Adrenal gland (tissue), 12 donors: ENCODE results near the gene GNAL. TPM values are rescaled to one million over a fixed set of nuclear protein-coding genes. Genes with fewer than 3 reads are reported as not detected.

Source experiments
- DNase-seq, 7 donors: peaks; one replicate each; pipeline ENCODE4 v3.0.0-alpha.2; 2019 to 2020
- H3K27ac ChIP-seq, 5 donors: fragments of 200-600 bp; sonication (generic) in 4 of 5; 1 replicate in 3 of 5; 2 replicates in 2 of 5; pipeline versions ENCODE4 v1.5.1 to v1.8.0; 2016 to 2020; ENCODE audit warnings: mild to moderate bottlenecking in 1 of 5
- H3K27me3 ChIP-seq: fragments of 200-600 bp; 2 replicates; pipeline ENCODE4 v1.8.0; 2021
- H3K36me3 ChIP-seq, 2 donors: fragments of 200-600 bp; replicated peaks in 1 of 2; 1 replicate in 1 of 2; 2 replicates in 1 of 2; pipeline versions ENCODE4 v1.5.1 to v1.8.0; 2018 to 2022
- H3K4me1 ChIP-seq, 2 donors: fragments of 200-600 bp; replicated peaks in 1 of 2; 1 replicate in 1 of 2; 2 replicates in 1 of 2; pipeline versions ENCODE4 v1.5.1 to v1.8.0; 2018 to 2021
- H3K4me3 ChIP-seq, 4 donors: fragments of 200-600 bp; sonication (generic) in 3 of 4; one replicate each; pipeline ENCODE4 v1.5.1; 2016 to 2018
- H3K9me3 ChIP-seq, 3 donors: fragments of 200-600 bp; sonication (generic) in 1 of 3; replicated peaks in 1 of 3; 1 replicate in 2 of 3; 2 replicates in 1 of 3; pipeline versions ENCODE4 v1.5.1 to v1.8.0; 2016 to 2021
- POLR2A ChIP-seq, 2 donors: fragments of 450-650 bp; IDR thresholded peaks; one replicate each; pipeline ENCODE4 v1.6.1; 2017; ENCODE audit warnings: antibody characterized with exemption in 2 of 2, mild to moderate bottlenecking in 2 of 2, moderate library complexity in 1 of 2
- WGBS, 4 donors: extraction: QIAGEN DNeasy Blood & Tissue Kit in 2 of 4; methylation state at CpG; one replicate each; pipeline versions ENCODE4 v1.1.5 to v1.1.7; 2013 to 2017; 5-methylcytosine and 5-hydroxymethylcytosine counted together
- intact Hi-C, 2 donors: fragments of 100-400 bp; cut with DNase I; formaldehyde crosslinking; loops; one replicate each; pipeline versions ENCODE4 v1.14.1 to v1.15.0; 2022 to 2023
- polyA plus RNA-seq, 3 donors: library from polyadenylated mRNA; stranded (reverse); fragments of 200-250 nt in 2 of 3; fragments of 350-450 nt in 1 of 3; fragmentation: Illumina TruSeq in 1 of 3; extraction: RNeasy Lipid Tissue Mini Kit (QIAGEN cat#74804) in 1 of 3; gene quantifications; one replicate each; pipeline ENCODE4 v1.2.3, GENCODE V29; 2013 to 2014
- total RNA-seq, 9 donors: library from RNA; depleted of rRNA in 4 of 9; stranded (reverse); fragments of >200 nt in 4 of 9; fragments of 120-200 nt in 1 of 9; fragmentation: NEBNext Ultra II Directional in 1 of 9; extraction: Animal tissue kit (Norgen Biotek cat#: 25700) in 1 of 9; gene quantifications; one replicate each; pipeline versions ENCODE4 v1.1.0 to v1.2.4, GENCODE V29; 2013 to 2023
- TF ChIP-seq, protein P1 (sequence below), 6 experiments: fragments of 450-650 bp in 4 of 6; fragments of 200-600 bp in 2 of 6; sonication (generic) in 1 of 6; IDR thresholded peaks; 1 replicate in 5 of 6; 2 replicates in 1 of 6; pipeline versions ENCODE4 v1.5.1 to v1.8.0; 2016 to 2021; ENCODE audit warnings: antibody characterized with exemption in 6 of 6, mild to moderate bottlenecking in 2 of 6, moderate library complexity in 1 of 6
- donor health status: healthy with polysubstance abuse.
- donor health status: Bipolar disorder and iron deficiency.
- donor health status: DM: yes; HTN: yes; CAD: no.
- donor health status: DM: no; HTN: no; CAD: no.
- donor health status: DM: no; HTN: no; CAD: no.
- donor health status: DM: yes; HTN: yes; CAD: no.

GNAL gene
- total and polyA plus RNA-seq, 12 donors: 0.48 to 7.0 (median 2.3) TPM

DNA sequence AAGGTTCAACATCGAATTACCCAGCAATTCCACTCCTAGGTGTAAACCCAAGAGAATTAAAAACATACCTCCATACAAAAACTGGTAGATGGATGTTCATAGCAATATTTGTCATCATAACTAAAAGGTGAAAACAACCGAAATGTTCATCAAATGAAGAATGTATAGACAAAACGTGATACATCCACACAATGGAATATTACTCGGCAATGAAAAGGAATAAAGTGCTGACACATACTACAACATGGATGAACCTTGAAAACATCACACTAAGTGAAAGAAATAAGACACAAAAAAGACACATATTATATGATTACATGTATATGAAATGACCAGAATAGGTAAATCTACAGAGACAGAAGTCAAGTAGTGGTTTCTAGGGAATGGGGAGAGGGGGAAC, 141.5 kb downstream of the GNAL start:
- Histone ChIP-seq H3K9me3 (no peaks in the 10 kb centered on the region), H3K27ac (no peak overlapping the region), H3K4me3 (no peak overlapping the region), H3K27me3 (no peaks in the 10 kb centered on the region), H3K36me3 (no peaks in the 10 kb centered on the region), H3K4me1 (no peaks in the 10 kb centered on the region)
- TF ChIP-seq, protein P1, sequence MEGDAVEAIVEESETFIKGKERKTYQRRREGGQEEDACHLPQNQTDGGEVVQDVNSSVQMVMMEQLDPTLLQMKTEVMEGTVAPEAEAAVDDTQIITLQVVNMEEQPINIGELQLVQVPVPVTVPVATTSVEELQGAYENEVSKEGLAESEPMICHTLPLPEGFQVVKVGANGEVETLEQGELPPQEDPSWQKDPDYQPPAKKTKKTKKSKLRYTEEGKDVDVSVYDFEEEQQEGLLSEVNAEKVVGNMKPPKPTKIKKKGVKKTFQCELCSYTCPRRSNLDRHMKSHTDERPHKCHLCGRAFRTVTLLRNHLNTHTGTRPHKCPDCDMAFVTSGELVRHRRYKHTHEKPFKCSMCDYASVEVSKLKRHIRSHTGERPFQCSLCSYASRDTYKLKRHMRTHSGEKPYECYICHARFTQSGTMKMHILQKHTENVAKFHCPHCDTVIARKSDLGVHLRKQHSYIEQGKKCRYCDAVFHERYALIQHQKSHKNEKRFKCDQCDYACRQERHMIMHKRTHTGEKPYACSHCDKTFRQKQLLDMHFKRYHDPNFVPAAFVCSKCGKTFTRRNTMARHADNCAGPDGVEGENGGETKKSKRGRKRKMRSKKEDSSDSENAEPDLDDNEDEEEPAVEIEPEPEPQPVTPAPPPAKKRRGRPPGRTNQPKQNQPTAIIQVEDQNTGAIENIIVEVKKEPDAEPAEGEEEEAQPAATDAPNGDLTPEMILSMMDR (IDR thresholded peaks at IDR 0.05): no peak
- TF ChIP-seq POLR2A (IDR thresholded peaks at IDR 0.05): no peak
- intact Hi-C loops: no loop called here
- 86 to 97% (median 94%) methylated on average over 4 of the region's 4 CpGs for WGBS, 4 donors
- DNase-seq: no peak

DNA sequence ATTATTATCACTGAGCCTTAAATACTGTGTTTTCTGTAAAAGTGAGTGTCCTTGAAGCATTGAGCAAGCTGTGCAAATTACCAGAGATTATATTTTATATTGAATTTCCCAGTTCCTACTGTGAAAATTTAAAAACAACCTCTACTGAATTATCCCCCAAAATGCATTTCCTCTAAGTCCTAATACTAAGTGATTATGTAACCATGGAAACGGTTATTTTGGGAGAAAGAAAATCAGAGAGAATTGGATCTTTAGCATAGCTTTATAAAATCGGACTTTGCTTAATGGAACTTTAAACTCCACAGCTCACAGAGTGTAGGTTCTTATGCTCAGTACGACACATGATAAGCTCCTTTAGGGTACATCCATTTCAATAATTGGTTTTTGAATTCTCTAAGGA, 142.9 kb downstream of the GNAL start:
- no peak overlapping the region for H3K27ac ChIP-seq
- WGBS, 4 donors: 76 to 86% (median 83%) methylated on average over 3 of the region's 3 CpGs
- intact Hi-C loops: no loop called here
- H3K36me3 ChIP-seq: no peaks in the 10 kb centered on the region
- H3K4me1 ChIP-seq: no peaks in the 10 kb centered on the region
- no peaks in the 10 kb centered on the region for H3K27me3 ChIP-seq
- no peaks in the 10 kb centered on the region for H3K9me3 ChIP-seq
- DNase-seq: no peak
- no peak for TF ChIP-seq POLR2A (IDR thresholded peaks at IDR 0.05)
- TF ChIP-seq, protein P1 (IDR thresholded peaks at IDR 0.05): no peak
- no peak overlapping the region for H3K4me3 ChIP-seq

DNA sequence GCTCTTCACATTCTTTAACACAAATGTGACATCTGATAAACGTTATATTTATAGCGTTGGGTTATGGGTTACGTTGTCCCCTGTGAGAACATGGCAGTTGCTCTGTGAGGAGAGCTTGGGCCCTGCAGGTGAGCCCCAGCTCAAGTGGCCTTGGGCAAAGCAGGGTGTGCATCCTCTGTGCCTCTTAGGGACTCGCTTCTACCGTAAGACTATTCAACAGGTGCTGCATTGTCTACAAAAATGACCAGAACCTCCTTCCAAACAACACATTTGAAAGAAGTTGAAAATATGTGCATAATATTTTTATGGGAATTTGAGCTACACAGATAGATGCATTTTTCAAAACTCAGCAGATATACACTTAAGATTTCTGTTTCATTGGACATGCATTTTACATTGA, 145.7 kb downstream of the GNAL start:
- Histone ChIP-seq H3K4me1 (no peaks in the 10 kb centered on the region), H3K9me3 (no peaks in the 10 kb centered on the region), H3K36me3 (no peaks in the 10 kb centered on the region), H3K27ac (no peak overlapping the region), H3K4me3 (no peak overlapping the region), H3K27me3 (no peaks in the 10 kb centered on the region)
- no peak for DNase-seq
- intact Hi-C loops: no loop called here
- 72 to 89% (median 78%) methylated on average over 5 of the region's 5 CpGs for WGBS, 4 donors
- no peak for TF ChIP-seq POLR2A (IDR thresholded peaks at IDR 0.05)
- TF ChIP-seq, protein P1 (IDR thresholded peaks at IDR 0.05): no peak

DNA sequence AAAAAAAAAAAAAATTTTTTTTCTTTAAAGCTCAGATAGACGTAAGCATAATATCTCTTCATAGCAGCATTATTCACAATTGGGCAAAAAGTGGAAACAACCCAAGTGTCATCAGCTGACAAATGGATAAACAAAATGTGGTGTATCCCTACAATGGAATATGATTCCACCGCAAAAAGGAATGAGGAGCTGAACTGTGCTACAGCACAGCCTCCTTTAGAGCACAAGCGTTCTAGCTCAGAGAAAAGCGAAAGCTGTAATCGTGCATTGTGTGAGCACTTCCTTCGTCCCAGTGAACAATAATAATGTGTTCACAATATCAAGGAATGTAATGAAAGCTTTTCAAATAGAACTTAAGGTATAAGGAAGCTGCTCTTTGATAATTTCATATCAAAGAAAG, 150.5 kb downstream of the GNAL start:
- Histone ChIP-seq H3K9me3 (no peaks in the 10 kb centered on the region), H3K36me3 (no peaks in the 10 kb centered on the region), H3K4me3 (no peak overlapping the region), H3K27me3 (no peaks in the 10 kb centered on the region), H3K4me1 (no peaks in the 10 kb centered on the region), H3K27ac (no peak overlapping the region)
- no peak for DNase-seq
- TF ChIP-seq, protein P1 (IDR thresholded peaks at IDR 0.05): no peak
- TF ChIP-seq POLR2A (IDR thresholded peaks at IDR 0.05): no peak
- WGBS, 4 donors: 77 to 86% (median 81%) methylated on average over 6 of the region's 6 CpGs
- intact Hi-C loops: no loop called here
